HepG2 (cell line): ENCODE results near the gene DNAJB2. TPM values are rescaled to one million over a fixed set of nuclear protein-coding genes. Genes with fewer than 3 reads are reported as not detected.

Experiments used
- CEBPB ChIP-seq: IDR thresholded peaks from 2 replicates; pipeline ENCODE4 v1.6.1; 2011; ENCODE audit warnings: low read depth, low read length, improper control_type of control experiment, borderline replicate concordance
- MIER2 ChIP-seq: IDR thresholded peaks from 2 replicates; pipeline ENCODE4 v1.6.1; 2016; ENCODE audit warnings: missing biosample characterization, missing genetic modification reagents
- RFX5 ChIP-seq: IDR thresholded peaks from 2 replicates; pipeline ENCODE4 v1.6.1; 2011; ENCODE audit warnings: low read depth, low read length, improper control_type of control experiment
- SETDB1 ChIP-seq: sonication (generic); formaldehyde crosslinking; IDR thresholded peaks from 2 replicates; pipeline ENCODE4 v1.5.1; 2020; ENCODE audit warnings: missing genetic modification reagents, mild to moderate bottlenecking, borderline replicate concordance
- SYNCRIP ChIP-seq: fragments of 200-400 bp; formaldehyde crosslinking; IDR thresholded peaks from 2 replicates; pipeline ENCODE4 v1.6.1; 2018; ENCODE audit warnings: mild to moderate bottlenecking, low read depth, low read length; ENCODE audit not compliant: insufficient read depth
- ZNF550 ChIP-seq: sonication (generic); formaldehyde crosslinking; IDR thresholded peaks from 2 replicates; pipeline ENCODE4 v1.4.0; 2020; ENCODE audit warnings: mild to moderate bottlenecking, missing genetic modification reagents, borderline replicate concordance
- ZNF670 ChIP-seq: sonication (generic); formaldehyde crosslinking; IDR thresholded peaks from 2 replicates; pipeline ENCODE4 v1.8.0; 2022; ENCODE audit warnings: mild to moderate bottlenecking, missing genetic modification reagents, borderline replicate concordance
- ZSCAN20 ChIP-seq: sonication (generic); formaldehyde crosslinking; IDR thresholded peaks from 2 replicates; pipeline ENCODE4 v1.4.0; 2020; ENCODE audit warnings: missing genetic modification reagents, mild to moderate bottlenecking, borderline replicate concordance
- polyA plus RNA-seq, 8 experiments: library from polyadenylated mRNA; depleted of rRNA in 3 of 8; stranded (reverse) in 7 of 8; unstranded in 1 of 8; fragments of >200 nt; fragmentation: Illumina TruSeq in 4 of 8; extraction: Trizol in 4 of 8; gene quantifications; 2 replicates each; pipeline versions ENCODE4 v1.2.1 to v1.2.3, GENCODE V29; 2011 to 2016; ENCODE audit warnings: low read depth in 4 of 8, missing spikeins in 1 of 8, mixed read lengths in 1 of 8; ENCODE audit not compliant: insufficient read depth in 1 of 8
- total RNA-seq, 5 experiments: library from RNA; depleted of rRNA; stranded (reverse); fragments of >200 nt; fragmentation: Illumina TruSeq; extraction: Trizol; gene quantifications; 2 replicates each; pipeline ENCODE4 v1.2.3, GENCODE V29; 2016; ENCODE audit warnings: low read depth in 1 of 5
- TF ChIP-seq, protein P1 (sequence below): sonication (generic); formaldehyde crosslinking; IDR thresholded peaks from 2 replicates; pipeline ENCODE4 v1.4.0; 2020; ENCODE audit warnings: mild to moderate bottlenecking, low read depth, missing genetic modification reagents
- TF ChIP-seq, protein P2 (sequence below): sonication (generic); formaldehyde crosslinking; IDR thresholded peaks from 2 replicates; pipeline ENCODE4 v1.9.0; 2021; ENCODE audit warnings: mild to moderate bottlenecking, missing genetic modification reagents
- TF ChIP-seq, protein P3 (sequence below): IDR thresholded peaks from 2 replicates; pipeline ENCODE4 v1.6.1; 2012; ENCODE audit warnings: low read length, improper control_type of control experiment
- TF ChIP-seq, protein P4 (sequence below): sonication (generic); formaldehyde crosslinking; IDR thresholded peaks from 2 replicates; pipeline ENCODE4 v1.4.0; 2020; ENCODE audit warnings: mild to moderate bottlenecking, missing genetic modification reagents
- TF ChIP-seq, protein P5 (sequence below): IDR thresholded peaks from 2 replicates; pipeline ENCODE4 v1.6.1; 2018; ENCODE audit warnings: missing genetic modification reagents, mild to moderate bottlenecking, missing compliant biosample characterization

DNAJB2 gene
- total and polyA plus RNA-seq, 2 of the 13 experiments (the other 11 are each of a cell fraction or from before 2014, with no cell fraction given) = 21.3 to 31.1 TPM

DNA sequence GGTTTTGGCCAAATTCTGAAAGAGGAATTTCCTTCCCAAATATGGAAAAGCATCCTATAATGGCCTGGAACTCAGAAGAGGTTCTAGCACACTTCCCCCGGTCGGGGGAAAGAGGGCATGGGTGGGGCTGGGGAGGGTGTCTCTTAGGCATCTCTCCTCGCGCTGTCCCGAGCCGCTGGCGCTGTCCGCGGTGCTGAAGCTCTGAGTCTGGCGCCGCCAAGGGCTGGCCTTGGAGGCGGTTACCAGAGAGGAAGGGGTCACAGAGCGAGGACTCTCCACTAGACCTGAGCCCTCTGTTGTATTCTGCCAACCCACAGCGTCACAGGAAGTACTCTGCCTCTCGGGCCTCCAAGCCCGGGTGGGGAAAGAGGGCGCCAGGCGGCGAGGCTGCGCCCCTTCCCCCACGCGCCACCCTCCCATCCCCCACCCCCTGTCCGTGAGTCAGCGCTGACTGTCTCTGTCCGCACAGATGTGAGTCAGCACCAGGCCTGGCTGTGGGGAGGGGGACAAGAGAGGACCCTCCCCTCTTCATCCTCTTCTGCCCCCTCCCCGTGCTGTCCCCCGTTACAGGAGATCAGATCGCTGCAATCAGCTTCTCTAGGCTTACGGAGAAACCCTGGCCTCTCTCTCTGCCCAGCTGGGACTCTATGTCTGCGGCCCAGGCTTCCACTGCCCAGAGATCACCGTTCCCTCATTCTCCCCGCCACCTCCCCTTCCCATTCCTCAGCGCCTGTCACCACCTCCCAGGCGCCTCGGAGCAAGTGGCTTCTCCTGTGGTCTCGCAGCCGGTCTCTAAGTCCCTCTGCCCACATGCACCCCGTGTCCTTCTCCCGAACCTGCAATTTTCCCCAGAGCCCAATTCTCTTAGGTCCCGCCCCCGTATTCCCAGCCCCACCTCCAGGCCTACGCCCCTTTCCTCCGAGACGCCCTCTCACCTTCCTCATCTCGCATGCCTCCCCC is 29.3 kb downstream of the DNAJB2 start (continued):
- TF ChIP-seq, protein P1, sequence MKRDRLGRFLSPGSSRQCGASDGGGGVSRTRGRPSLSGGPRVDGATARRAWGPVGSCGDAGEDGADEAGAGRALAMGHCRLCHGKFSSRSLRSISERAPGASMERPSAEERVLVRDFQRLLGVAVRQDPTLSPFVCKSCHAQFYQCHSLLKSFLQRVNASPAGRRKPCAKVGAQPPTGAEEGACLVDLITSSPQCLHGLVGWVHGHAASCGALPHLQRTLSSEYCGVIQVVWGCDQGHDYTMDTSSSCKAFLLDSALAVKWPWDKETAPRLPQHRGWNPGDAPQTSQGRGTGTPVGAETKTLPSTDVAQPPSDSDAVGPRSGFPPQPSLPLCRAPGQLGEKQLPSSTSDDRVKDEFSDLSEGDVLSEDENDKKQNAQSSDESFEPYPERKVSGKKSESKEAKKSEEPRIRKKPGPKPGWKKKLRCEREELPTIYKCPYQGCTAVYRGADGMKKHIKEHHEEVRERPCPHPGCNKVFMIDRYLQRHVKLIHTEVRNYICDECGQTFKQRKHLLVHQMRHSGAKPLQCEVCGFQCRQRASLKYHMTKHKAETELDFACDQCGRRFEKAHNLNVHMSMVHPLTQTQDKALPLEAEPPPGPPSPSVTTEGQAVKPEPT = 0 out of 2 replicates have a peak, but pooled peaks have one; percentile 80
- TF ChIP-seq RFX5 (no peak), SYNCRIP (no peak), SETDB1 (no peak), CEBPB (no peak), ZSCAN20 (peak; percentile 98), MIER2 (CRISPR knock-in tag) (peak; percentile 100), ZNF670 (CRISPR knock-in tag) (no peak; the same call in 1 of the 2 replicates), ZNF550 (no peak)
- TF ChIP-seq, protein P2, sequence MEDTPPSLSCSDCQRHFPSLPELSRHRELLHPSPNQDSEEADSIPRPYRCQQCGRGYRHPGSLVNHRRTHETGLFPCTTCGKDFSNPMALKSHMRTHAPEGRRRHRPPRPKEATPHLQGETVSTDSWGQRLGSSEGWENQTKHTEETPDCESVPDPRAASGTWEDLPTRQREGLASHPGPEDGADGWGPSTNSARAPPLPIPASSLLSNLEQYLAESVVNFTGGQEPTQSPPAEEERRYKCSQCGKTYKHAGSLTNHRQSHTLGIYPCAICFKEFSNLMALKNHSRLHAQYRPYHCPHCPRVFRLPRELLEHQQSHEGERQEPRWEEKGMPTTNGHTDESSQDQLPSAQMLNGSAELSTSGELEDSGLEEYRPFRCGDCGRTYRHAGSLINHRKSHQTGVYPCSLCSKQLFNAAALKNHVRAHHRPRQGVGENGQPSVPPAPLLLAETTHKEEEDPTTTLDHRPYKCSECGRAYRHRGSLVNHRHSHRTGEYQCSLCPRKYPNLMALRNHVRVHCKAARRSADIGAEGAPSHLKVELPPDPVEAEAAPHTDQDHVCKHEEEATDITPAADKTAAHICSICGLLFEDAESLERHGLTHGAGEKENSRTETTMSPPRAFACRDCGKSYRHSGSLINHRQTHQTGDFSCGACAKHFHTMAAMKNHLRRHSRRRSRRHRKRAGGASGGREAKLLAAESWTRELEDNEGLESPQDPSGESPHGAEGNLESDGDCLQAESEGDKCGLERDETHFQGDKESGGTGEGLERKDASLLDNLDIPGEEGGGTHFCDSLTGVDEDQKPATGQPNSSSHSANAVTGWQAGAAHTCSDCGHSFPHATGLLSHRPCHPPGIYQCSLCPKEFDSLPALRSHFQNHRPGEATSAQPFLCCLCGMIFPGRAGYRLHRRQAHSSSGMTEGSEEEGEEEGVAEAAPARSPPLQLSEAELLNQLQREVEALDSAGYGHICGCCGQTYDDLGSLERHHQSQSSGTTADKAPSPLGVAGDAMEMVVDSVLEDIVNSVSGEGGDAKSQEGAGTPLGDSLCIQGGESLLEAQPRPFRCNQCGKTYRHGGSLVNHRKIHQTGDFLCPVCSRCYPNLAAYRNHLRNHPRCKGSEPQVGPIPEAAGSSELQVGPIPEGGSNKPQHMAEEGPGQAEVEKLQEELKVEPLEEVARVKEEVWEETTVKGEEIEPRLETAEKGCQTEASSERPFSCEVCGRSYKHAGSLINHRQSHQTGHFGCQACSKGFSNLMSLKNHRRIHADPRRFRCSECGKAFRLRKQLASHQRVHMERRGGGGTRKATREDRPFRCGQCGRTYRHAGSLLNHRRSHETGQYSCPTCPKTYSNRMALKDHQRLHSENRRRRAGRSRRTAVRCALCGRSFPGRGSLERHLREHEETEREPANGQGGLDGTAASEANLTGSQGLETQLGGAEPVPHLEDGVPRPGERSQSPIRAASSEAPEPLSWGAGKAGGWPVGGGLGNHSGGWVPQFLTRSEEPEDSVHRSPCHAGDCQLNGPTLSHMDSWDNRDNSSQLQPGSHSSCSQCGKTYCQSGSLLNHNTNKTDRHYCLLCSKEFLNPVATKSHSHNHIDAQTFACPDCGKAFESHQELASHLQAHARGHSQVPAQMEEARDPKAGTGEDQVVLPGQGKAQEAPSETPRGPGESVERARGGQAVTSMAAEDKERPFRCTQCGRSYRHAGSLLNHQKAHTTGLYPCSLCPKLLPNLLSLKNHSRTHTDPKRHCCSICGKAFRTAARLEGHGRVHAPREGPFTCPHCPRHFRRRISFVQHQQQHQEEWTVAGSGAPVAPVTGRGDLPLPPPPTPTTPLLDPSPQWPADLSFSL (CRISPR knock-in tag) = no peak
- TF ChIP-seq, protein P3, sequence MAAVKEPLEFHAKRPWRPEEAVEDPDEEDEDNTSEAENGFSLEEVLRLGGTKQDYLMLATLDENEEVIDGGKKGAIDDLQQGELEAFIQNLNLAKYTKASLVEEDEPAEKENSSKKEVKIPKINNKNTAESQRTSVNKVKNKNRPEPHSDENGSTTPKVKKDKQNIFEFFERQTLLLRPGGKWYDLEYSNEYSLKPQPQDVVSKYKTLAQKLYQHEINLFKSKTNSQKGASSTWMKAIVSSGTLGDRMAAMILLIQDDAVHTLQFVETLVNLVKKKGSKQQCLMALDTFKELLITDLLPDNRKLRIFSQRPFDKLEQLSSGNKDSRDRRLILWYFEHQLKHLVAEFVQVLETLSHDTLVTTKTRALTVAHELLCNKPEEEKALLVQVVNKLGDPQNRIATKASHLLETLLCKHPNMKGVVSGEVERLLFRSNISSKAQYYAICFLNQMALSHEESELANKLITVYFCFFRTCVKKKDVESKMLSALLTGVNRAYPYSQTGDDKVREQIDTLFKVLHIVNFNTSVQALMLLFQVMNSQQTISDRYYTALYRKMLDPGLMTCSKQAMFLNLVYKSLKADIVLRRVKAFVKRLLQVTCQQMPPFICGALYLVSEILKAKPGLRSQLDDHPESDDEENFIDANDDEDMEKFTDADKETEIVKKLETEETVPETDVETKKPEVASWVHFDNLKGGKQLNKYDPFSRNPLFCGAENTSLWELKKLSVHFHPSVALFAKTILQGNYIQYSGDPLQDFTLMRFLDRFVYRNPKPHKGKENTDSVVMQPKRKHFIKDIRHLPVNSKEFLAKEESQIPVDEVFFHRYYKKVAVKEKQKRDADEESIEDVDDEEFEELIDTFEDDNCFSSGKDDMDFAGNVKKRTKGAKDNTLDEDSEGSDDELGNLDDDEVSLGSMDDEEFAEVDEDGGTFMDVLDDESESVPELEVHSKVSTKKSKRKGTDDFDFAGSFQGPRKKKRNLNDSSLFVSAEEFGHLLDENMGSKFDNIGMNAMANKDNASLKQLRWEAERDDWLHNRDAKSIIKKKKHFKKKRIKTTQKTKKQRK = no peak
- TF ChIP-seq, protein P4, sequence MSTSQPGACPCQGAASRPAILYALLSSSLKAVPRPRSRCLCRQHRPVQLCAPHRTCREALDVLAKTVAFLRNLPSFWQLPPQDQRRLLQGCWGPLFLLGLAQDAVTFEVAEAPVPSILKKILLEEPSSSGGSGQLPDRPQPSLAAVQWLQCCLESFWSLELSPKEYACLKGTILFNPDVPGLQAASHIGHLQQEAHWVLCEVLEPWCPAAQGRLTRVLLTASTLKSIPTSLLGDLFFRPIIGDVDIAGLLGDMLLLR = peak; percentile 90
- TF ChIP-seq, protein P5, sequence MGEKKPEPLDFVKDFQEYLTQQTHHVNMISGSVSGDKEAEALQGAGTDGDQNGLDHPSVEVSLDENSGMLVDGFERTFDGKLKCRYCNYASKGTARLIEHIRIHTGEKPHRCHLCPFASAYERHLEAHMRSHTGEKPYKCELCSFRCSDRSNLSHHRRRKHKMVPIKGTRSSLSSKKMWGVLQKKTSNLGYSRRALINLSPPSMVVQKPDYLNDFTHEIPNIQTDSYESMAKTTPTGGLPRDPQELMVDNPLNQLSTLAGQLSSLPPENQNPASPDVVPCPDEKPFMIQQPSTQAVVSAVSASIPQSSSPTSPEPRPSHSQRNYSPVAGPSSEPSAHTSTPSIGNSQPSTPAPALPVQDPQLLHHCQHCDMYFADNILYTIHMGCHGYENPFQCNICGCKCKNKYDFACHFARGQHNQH = peak; percentile 91; the same call in 1 of the 2 replicates
